GM21360 (cell line): ENCODE measurements around the gene ANKRD11.
"Not testable (repeated sequence)": the region's sequence is repeated elsewhere in the genome, so short reads cannot be mapped to it uniquely, and the experiment has no call there.

Experiments
- ATAC-seq: cut with Tn5 transposase; IDR thresholded peaks from one replicate; pipeline ENCODE4 v1.9.1; 2021; ENCODE audit warnings: mild to moderate bottlenecking, moderate library complexity; ENCODE audit not compliant: unreplicated experiment

ANKRD11 gene

DNA sequence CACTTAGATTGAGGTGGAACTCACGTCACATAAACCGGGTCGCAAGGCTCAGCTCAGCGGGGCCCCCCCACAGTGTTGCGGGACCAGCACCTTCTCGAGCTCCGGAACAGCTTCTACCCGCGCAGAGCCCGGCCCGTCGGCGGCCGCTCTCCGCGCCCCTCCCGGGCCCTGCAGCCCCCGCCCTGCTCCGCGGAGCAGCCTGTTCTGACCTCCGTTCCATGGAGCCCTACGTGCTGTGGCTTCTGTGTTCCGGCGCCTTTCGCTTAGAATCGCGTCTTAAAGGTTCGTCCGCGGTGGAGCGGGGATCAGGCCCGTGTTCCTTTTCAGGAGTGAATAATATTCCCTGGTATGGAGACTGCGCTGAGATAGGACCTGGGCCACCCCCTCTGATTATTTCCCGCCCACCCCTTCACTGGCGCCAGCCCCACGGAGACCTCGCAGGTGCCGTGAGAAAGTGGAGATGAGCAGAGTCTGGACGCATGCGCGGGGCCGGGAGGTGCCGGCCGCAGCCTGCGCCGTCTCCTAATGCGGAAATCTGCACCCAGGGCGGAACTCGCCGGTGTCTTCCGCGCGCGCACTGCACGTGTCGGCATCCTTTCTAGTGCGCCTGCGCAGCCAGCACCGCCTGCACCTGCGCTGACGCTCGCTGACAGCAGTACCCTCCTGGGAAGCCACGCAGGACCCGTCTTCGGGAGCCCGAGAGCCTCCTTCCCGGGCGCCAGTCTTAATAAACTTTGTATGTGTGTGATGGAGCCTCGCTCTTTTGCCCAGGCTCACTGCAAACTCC, 242.0 kb downstream of the ANKRD11 start:
- no peak for ATAC-seq

DNA sequence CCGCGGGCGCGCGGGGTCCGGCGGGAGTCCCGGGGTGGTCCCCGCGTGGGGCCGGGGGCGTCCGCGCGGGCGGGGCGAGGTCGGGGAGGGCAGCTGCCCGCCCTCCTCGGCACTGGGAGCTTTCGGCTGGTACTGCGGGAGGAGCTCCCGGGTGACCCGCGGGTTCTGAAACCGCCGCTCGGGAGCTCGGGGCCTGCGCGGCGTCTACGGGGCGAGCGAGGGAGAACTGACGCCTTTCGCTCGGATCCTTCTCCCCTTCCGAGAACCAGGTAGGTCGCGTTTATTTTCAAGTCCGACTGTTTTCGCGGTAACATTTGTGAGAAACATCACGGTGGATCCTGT, 242.7 kb downstream of the ANKRD11 start:
- not testable (repeated sequence) for ATAC-seq

DNA sequence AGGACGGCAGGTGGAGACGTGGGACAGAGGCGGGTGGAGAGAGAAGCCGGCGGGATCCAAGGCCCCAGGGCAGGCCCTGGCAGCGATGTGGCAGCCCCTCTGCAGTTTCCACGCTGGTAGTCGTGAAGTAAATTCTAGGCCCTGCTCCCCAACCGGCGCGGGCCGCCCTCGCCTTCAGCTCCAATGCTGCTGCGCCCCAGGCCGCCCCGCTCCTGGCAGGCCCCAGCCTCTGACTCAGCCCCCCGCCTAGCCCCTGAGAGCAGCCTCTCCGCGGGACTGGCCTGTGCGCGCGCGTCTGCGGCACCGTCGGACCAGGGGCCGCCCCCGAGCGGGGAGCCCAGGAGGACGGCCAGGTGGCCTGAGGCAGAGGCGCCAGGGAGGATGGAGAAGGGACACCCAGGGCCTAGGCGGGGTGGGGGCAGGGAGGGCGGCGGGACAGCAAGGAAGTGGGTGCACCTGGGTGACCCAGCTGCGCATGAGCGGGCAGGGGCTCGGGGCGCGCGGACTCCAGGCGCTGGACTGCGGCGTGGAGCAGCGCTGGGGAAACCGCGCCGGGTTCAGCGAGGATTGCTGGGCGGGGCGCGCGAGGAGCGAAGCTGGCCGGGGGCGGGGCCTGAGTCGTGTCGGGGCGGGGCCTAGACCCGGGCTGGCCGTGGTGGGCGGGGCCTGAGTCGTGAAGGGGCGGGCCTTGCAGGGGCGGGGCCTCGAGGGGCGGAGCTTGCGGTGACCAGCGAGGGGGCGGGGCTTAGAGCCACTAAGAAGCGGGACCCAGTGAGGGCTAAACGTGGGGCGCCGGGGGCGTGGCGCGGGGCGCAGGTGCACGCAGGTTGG, 243.2 kb downstream of the ANKRD11 start:
- ATAC-seq, result peak; percentile 74

DNA sequence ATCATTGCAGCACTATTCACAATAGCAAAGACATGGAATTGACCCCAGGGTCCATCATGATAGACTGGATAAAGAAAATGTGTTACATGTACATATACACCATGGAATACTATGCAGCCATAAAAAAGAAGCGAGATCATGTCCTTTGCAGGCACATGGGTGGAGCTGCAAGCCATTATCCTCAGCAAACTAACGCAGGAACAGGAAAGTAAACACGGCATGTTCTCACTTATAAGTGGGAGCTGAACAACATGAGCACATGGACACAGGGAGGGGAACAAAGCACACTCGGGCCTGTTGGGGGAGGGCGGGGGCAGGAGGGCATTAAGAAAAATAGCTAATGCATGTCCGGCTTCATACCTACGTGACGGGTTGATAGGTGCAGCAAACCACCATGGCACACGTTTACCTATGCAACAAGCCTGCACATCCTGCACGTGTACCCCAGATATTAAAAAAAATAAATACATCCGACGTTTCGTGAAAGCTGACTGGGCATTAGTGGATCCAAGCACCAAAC, 243.9 kb downstream of the ANKRD11 start:
- no peak for ATAC-seq

DNA sequence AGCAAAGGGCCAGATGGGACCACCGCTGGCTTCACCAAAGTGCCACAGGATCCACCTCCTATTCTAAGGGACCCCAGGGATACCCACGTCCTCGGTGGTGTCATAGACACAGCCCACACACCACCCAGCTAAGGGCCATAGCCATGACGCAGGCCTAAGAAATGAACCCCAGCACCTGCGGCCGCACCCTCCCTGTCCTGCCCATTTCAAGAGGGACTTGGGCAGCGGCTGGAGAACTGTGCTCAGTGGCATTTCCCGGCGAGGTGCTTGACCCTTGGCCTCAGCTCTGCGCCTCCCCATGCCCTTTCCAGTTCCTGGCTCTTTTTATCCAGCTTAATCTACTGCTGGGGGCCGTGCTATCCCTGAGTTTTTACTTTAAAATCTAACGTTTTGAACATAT, 245.6 kb downstream of the ANKRD11 start:
- no peak for ATAC-seq

DNA sequence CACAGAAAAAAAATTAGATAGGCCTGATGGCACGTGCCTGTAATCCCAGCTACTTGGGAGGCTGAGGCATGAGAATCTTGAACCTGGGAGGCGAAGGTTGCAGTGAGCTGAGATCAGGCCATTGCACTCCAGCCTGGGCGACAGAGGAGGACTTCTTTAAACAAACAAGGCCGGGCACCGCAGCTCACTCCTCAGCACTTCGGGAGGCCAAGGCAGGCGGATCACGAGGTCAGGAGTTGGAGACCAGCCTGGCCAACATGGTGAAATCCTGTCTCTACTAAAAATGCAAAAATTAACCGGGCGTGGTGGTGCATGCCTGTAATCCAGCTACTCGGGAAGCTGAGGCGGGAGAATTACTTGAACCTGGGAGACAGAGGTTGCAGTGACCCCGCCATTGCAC, 246.1 kb downstream of the ANKRD11 start:
- not testable (repeated sequence) for ATAC-seq

DNA sequence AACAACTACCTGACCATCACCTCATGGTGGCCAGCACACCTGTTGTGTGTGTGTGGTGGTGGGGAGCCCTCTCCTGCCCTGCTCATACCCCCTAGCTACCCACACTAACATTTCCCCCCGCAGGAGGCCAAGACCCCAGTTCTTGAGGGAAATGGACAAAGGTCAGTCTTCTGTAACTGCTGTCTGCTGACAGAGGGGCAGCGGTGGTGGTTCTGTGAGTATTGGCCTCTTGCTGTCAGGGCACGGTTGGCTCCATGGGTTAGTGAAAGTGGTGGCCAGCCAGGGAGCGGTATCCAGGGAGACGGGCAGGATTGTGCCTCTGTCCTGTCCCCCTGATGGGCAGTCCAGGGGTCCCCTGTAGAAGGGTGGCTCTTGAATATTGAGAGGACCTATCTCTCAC, 246.7 kb downstream of the ANKRD11 start:
- no peak for ATAC-seq

DNA sequence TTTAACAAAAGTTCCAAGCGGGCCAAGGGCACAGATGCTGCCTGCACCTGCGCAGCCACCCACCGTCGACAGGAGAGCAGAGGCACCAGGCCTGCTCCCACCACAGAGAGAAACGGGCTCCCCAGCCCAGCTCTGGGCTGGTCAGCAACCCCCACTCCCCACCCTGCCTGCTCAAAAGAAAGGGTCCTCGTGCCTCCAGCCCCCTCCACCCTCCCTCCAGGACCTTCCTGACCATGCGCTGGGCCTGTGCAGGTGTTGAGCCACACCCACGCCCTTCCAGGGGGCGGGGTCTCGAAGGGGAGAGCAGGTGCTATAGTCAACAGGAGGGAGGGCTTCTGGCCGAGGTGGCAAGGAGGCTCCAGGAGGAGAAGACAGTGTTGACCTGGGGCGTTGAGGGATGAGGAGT, 247.6 kb downstream of the ANKRD11 start:
- ATAC-seq, result no peak

DNA sequence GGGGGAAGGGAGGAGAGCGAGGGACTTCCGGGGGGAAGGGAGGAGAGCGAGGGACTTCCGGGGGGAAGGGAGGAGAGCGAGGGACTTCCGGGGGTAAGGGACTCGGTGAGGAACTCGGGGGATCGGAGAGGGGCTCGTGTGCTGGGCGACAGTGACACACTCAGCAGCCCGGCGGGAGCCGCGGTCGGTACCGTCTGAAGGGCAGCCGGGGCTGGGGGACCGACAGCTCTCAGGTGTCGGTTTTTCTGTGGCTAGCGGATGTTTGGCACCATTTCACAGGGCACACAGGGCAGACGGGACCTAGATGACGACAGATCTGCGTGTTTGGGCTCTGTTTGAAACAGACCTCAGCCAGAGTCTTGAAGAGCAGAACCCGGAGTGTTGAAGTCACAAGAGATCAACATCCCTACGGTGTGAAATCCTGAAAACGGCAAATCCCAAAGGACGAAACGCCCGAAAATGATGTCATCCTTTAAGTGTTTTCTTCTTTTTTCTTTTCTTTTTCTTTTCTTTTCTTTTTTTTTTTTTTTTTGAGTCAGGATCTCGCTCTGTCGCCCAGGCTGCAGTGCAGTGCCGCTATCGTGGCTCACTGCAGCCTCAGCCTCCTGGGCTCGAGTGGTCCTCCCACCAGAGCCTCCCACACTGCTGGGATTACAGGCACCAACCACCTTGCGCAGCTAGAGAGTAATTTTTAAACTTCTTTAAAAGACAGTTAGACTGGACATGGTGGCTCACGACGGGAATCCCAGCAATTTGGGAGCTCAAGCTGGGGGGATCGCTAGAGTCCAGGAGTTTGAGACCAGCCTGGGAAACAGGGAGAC, 249.0 kb downstream of the ANKRD11 start:
- peak; percentile 58 for ATAC-seq

DNA sequence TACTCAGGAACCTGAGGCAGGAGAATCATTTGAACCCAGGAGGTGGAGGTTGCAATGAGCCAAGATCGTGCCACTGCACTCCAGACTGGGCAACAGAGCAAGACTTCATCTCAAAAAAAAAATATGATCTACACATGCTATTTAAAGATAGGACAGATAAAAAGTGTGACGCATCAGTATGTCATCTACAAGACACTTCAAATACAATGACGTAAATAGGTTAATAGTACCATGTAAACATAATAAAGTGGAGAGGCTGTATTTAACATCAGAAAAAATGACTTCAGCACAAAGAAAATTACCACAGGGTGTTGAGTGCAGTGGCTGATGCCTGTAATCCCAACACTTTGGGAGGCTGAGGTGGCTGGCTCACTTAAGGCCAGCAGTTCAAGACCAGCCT, 252.6 kb downstream of the ANKRD11 start:
- ATAC-seq, result no peak

DNA sequence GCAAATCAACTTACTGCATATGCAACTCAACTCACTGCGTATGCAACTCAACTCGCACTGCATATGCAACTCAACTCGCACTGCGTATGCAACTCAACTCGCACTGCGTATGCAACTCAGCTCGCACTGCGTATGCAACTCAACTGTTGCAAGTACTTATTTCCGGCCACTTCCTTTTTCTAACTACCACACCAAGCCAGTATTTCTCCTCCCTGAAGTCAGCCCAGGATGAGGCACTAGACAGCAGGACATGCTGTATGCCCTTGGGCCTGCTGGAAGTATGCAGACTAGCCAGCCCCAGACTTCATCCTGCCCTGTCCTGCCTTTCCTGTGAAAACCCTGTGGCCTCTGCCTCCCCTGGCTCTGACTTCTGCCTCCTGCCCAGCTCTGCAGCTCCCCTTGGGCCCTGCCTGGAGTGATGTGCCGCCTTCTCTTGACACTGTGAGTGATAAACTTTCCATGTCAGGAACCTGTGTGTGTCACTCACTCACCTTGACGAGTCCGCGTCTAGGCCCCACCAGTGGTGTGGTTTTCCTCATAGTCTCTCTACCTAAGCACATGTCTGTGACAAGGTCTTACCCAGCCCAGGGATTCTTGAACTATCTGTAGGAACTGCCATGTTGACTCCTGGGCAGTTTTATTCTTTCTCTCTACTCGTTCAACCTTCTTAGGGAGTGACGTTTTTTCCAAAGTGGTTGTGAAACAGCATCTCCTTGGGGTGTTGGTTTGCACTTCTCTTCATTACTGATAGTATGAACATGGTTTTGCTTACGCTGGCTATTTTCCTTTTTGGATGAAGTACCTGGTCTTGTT, 256.5 kb downstream of the ANKRD11 start:
- no peak for ATAC-seq

DNA sequence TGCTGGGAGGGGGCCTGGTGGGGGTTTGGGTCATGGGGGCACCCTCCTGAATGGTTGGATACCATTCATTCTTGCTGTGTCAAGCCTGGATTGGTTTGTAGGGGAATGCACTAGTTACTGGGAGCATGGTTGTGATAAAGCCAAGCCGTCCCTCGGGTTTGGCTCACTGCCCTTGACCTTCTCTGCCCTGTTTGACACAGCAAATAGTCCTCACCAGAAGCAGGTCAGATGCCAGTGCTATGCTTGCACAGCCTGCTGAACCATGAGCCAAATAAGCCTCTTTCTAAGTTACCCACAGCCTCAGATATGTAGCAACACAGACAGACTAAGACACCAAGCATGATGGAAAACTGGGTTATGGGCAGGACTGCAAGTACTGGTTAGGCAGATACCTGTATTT, 258.3 kb downstream of the ANKRD11 start:
- no peak for ATAC-seq

DNA sequence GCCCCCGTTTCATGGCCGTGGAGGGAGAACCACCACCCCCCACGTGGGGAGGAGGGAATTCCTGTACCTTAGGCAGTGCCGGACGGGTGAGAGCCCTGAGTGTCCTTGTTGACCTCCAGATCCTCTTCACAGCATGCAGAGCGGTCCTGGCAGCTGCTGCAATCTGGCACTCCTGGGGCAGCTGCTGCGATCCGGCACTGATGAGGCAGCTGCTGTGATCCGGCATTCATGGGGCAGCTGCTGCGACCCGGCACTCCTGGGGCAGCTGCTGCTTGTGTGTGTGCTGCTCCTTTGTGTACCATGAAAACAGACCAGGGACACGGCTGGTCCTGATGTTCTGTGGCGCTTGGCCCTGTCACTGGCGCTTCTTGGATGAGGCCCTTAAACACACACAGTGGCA, 260.1 kb downstream of the ANKRD11 start:
- no peak for ATAC-seq

DNA sequence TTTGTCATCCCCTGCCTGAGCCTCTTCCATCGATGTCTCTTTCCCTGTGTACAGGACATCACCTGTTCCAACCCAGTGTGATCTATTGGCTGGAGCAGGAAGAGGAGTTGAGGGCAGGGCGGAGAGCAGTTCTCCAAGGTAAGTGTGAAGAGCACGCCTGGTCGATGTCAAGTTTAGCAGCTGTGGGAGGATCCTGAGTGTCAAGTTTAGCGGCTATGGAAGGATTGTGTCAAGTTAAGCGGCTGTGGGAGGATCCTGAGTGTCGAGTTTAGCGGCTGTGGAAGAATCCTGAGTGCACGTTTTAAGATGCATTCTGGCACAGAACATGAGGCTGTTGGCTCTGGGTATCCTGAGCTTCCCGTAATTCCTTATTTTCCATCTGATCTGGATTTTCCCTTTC, 265.7 kb downstream of the ANKRD11 start:
- ATAC-seq, result no peak

DNA sequence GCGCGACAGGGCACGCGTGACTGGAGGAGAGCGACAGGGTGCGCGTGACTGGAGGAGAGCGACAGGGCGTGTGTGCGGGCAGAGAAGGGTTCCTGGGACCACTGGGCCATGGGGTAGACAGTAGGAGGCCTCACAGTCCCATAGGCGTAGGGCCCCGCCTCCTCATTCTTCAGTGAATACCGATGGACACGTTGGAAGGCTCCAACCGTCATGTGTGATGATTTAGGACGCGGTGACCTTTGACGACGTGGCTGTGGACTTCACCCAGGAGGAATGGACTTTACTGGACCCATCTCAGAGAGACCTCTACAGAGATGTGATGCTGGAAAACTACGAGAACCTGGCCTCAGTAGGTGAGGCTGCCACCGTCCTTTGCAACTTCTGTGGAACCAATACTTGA, 267.4 kb downstream of the ANKRD11 start:
- ATAC-seq, result no peak

DNA sequence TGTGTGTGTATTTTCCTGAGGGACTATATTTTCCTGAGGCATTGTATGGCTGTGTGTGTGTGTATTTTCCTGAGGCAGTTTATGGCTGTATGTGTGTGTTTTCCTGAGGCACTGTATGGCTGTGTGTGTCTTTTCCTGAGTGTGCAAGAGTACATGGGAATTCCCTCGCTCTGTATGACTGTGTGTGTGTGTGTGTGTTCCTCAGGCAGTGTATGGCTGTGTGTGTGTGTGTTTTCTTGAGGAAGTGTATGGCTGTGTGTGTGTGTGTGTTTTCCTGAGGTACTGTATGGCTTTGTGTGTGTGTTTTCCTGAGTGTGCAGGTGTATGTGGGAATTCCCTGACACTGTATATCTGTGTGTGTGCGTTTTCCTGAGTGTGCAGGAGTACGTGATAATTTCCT, 268.8 kb downstream of the ANKRD11 start:
- ATAC-seq, result no peak

DNA sequence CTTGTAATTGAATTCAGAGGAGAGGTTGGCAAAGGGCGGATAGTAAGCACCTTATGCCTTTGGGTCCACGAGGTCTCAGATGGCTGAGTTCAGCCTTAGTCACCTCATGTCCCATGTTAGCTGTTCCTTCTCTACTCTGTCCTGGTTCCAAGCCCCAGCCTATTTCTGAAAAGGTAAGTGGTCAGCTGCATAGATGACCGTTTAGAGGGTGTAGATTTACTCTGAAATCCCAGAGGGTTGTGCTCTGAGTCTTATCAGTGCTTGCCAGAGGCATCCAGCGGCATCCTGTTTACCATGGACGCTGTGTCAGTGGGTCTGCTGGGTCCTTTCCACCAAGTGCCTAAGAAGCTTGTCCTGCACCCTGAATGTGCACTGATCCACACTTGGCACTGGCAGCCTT, 271.0 kb downstream of the ANKRD11 start:
- ATAC-seq, result no peak
